H4 (cell line): Measurements from ENCODE around the gene CDK11A. TPM values are rescaled to one million over a fixed set of nuclear protein-coding genes. Genes with fewer than 3 reads are reported as not detected.
"Not testable (repeated sequence)": the region's sequence is repeated elsewhere in the genome, so short reads cannot be mapped to it uniquely, and the experiment has no call there.

Experiments used
- DNase-seq: peaks from one replicate; pipeline ENCODE4 v3.0.0-alpha.2; 2015; ENCODE audit warnings: low spot score
- total RNA-seq: library from RNA; depleted of rRNA; stranded (reverse); fragments of >200 nt; shearing (Covaris generic); gene quantifications from 2 replicates; pipeline ENCODE4 v1.2.3, GENCODE V29; 2014

CDK11A gene
- total RNA-seq, 1 experiment from 2014 or later: 7.0 TPM

DNA sequence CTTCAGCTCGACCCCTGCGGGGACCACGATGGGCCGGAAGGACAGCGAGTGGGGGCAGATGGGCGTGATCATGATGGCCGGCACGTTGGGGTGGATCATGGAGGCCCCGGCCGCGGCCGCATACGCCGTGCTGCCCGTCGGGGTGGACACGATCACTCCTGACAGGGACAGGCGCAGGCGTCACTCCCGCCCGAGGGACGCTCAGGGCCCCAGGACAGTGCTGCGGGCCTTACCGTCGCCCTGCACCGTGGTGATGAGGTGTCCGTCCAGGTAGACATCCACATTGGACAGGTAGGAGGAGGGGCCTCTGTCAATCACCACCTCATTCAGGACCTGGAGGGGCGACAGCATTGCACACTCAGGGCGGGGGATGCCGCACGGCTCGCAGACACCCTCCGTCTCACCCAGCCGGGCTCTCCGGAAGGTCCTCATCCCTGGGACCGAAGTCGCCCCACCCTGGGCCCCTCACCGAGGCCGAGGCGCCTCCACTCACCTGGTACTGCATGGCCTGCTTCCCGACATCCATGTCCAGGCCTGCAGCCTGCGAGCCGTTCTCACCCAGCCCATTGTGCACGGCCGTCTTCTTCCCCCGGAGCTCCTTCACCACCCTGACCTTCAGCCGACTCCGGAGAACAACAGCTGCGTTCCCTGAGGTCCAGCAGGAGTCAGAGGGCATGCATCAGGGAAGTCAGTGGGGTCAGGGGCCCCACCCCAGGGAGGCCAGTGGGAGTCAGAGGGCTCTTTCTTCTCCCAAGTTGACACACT, 30.1 kb upstream of the CDK11A start:
- DNase-seq: no peak

DNA sequence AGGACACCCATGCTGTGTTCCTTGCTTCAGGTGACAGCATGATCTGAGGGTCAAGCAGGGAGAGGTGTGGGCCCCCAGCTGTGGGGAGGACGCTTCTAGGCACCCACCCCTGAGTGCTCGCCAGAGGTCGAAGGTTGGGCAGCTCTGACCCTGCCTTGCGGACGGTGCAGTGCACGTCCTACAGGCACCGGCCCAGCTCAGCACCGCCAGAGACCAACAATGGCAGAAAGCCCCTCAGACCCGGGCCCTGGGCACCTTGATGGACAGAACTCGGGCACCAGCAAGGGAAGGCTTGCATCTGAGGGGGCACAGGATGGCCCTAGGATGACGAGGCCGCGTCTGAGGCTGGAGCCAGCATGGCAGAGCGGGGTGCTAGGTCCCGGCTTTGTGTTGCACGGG, 29.4 kb upstream of the CDK11A start:
- no peak for DNase-seq

DNA sequence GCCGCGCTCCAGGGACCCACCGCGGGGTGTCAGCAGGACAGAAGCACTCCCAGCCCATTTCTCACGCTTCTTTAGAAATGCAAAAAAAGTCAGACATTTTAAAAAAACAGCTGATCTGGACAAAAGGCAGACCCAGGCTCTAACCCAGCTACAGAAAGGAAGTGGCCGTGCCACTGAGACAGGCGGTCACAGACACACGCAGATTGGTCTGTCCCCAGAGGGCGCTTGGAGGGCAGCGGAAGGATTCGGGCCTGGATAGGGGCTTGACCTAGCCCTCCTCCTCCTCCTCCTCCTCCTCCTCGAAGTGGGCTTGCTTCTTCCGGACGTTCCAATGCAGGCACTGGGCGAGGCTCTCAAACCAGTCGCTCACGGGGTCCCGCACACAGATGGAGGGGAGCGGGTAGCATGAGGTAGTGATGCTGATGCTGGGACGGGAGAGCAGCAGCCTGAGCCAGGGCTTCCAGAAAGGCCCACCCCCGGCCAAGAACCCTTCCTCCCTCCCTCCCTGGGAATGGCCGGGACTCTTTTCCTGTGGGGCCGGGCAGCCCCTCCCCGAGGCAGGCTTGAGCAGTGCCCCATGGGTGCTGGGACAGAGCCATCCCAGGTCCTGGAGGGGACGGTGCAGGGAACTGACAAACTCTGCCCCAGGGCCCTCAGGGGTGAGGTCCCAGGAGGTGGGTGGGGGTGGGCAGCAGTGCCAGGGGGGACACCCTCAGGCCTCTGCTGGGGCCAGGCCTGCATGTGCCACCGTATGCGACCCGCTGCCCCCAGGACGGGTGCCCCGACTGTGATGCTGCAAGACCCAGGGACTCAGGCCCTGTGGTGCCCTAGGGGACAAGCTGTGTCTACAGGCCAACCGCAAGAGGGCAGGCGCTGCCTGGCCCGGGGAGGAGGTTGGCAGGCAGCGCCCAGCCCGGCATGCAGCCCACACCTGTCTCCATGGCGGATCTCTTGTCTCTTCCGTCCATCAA, 28.8 kb upstream of the CDK11A start:
- DNase-seq: no peak

DNA sequence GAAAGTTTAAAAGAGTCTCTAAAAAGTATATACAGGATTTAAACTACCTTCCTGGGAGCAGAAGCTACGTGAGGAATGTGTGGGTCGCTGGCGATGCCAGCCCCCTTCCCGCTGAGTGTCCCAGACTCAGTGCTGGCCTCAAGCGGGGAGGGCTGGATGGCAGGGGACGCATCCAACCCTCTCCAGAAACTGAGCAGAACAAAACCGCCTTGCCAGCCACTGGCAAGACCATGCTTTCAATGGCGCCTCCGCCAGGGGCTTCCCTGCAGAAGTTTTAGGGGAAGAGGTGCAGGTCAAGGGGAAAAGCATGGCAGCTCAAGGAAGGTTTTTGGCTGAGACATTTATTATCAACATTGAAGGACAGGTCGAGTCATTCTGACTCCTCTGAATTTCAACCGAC, 28.0 kb upstream of the CDK11A start:
- DNase-seq: no peak

DNA sequence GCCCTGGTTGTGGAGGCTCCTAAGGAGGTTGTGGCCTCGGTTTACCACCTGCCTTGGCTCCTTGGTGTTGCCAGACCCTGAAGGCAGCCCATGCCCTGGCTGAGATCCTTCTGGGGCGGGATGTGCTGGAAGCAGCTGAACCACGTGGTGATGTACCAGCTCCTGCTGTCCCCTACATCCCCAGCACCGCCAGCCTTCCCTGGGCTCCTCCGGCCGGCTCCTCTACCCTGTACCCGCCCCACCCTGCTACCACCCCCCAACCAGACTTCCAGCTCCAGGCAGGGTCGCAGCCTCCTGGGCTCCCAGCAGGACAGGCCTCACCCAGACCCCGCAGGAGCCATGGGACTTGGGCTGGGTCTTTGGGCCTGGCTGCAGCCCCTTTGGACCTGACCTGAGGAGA, 25.8 kb upstream of the CDK11A start:
- not testable (repeated sequence) for DNase-seq

DNA sequence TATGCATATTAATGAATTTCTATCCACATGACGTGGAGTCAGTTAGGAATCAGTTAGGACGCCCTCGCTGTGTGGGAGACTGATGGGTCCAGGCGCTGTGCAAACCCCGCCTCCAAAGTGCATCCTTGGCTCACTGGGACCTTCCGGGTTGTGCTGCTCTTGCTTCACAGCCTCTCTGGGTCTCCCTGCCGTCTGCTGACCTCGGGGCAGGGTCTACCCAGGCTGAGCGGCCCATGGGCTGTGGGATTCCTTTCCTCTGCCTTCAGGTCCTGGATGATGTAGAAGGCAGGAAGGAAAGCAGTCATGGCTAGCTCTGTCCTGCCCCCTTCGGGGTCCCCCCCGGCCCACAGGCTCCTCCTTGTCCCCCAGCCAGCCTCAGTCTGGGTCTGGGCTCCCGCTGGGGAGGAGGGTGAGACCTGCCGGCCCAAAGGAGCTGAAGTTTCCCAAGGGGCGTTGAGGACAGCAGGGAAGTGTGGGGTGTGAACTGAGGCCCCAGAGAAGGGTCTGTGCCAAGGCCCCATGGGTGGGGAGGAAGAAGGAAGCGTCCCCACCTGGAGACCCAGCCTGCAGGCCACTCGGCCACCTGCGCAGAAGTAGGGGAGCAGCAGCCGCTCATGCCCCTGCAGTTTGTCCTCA, 24.6 kb upstream of the CDK11A start:
- no peak for DNase-seq

DNA sequence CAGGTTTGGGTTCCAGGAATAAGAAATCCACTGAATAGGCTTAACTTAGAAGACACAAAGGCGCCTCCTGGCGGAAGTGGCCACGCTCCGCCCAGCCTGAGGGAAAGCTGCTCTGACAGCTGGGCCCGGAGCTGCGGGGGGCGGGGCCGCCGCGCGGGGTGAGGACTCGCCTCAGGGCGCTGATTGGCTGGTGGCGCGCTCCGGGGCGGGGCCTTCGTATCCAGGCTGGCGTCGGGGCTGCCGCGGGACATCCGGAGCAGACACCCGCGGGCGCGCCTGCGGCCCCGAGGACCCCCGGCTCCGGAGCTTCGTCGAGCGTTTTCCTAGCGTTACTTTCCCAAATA, 22.4 kb upstream of the CDK11A start:
- DNase-seq: not testable (repeated sequence)

DNA sequence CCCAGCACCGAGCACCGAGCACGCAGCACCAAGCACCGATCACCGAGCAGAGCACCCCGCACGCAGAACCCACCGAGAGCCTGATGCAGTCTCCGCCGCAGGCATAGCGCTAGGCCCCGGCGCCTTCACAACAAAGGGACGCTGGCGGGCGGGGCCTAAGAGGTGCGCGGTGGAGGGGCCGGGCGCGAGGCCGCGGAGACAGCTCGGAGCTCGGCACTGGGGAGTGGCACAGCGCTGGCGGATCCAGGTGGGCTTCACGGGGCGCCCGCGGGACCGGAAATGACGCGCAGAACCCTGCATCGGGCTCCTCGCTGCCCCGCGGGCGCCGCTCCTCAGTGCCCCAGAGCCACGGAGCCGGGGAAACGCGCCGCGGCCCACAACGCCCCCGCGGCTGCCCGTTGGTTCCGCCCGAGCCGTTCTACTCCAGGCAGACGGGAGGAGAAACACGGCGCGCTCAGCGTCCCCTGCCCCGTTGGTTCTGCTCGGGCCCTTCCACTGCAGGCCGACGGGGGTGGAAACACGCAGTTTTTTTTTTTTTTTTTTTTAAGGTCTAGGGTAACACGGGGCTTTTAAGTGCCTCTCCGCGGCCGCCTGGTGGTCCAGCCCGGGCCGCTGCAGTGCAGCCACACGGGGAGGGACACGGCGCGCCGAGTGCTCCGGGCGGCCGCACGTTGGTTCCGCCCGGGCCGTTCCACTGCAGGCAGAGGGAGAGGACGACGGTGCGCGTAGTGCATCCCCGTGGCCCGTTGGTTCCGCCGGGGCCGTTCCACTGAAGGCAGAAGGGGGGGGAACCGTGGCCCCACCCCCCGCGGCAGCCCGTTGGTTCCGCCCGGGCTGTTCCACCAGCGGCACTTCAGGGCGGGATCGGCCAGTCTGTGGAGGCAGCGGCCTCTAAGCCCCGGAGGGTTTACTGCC, 21.8 kb upstream of the CDK11A start:
- peak; percentile 48 for DNase-seq

DNA sequence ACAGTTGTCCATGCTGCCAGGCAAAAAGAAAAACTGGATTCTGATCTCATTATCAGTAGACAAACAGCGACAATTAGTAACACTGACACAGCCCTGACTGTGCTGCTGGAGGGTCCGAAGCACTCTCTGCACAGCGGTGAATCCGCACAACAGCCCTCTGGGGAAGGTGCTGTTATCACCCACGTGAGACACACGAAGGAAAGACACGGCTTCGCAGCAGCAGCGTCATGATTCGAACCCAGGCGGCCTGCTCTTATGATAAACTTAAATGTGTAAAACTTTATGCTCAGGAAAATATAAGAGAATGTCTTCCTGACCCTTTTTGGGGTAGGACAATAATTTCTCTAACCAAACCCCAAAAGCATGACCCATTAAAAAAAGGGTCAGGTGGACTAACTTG, 18.4 kb upstream of the CDK11A start:
- not testable (repeated sequence) for DNase-seq

DNA sequence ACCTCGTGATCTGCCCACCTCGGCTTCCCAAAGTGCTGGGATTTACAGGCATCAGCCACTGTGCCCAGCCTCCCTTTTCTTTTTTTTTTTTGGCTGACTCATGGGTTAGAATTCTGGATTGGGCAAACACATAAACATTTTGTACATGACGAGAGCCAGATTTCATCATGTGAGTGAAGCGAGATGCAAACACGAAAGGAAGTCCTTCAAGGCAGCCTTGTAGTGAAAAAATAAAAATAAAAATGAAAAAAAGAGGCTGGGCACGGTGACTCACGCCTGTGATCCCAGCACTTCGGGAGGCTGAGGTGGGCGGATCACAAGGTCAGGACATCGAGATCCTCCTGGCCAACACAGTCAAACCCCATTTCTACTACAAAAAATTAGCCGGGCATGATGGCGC, 16.9 kb upstream of the CDK11A start:
- peak; percentile 98 for DNase-seq

DNA sequence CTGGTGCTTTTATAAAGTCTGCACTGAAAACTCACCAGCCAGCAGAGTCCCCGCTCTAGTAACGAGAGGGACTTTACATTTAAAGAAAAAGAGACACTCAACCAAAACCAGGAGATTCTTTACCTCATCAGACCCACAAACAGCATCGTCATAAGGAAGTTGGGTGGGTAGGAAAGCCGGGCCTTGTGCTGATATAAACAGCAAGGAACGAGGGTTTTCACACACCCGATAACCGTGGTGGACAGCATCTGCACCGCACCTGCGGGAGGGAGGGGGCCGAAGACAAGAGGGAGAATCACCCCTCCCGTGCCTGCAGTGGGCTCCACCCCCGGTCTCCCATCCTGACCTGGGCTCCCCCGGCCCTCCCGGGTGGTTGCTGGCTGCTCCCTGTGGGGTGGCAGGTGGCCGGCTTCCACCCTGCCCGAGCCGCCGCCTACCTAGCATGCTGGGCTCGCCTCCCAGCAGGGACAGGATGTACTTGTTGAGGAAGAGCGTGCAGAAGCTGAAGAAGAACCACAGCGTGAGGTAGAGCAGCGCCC, 14.7 kb upstream of the CDK11A start:
- not testable (repeated sequence) for DNase-seq

DNA sequence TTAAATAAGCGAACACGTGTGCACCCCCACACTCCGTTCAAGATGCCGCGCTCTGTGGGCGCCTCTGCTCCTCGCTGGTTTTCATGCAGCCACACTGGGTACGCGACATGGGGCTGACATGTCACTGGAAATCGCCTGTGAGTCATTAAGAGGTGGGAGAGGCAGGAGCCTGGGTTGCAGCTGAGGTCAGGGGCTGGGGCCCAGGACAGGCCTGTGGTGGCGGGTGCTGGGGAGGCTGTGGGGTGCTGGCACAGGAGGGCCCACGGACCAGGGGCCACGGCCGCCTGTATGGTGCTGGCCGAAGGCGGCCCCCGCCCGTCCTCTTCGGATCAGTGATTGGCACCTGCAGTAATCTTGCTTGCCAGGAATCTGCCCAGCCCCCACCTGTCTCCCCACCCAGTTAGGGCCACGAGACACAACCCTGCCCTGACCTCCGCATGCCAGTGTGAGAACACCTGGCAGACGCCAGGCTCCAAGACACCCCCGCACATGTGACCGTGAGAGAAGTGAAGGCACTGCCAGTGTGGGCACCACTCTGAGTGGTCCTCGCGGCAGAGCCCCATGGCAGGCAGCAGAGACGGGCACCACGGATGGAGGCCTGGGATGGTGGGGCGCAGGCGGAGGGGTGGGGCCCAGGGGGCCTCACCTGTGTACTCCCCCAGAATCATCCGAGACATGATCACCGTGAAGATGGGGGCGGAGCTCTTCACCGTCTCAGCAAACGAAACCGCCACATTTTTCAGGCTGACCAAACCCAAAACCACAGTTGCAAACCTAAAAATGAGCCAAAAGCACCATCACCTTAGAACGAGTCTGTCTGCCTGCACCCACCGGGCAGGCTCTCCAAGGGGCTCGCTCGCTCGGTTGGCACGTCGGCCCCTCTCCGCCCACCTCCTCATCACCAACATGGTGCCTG, 13.8 kb upstream of the CDK11A start:
- DNase-seq: not testable (repeated sequence)

DNA sequence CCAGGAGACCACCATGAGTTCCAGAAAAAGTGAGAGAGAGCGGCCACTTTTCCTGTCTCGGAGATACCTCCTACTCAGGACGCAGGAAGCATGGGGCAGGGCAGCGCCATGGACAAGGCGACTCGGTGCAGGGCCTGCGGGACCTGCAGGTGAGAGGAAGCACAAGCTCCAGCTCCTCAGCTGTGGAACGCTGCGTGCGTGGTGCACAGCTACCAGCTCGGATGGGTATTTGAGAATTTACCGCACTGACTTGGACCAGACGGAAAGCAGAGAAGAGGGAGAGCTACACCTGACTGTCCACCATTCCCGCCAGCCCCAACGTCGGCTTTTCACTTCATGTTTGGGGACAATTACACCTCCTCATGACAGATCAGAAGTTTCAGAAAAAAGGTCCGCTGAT, 8.2 kb upstream of the CDK11A start:
- no peak for DNase-seq

DNA sequence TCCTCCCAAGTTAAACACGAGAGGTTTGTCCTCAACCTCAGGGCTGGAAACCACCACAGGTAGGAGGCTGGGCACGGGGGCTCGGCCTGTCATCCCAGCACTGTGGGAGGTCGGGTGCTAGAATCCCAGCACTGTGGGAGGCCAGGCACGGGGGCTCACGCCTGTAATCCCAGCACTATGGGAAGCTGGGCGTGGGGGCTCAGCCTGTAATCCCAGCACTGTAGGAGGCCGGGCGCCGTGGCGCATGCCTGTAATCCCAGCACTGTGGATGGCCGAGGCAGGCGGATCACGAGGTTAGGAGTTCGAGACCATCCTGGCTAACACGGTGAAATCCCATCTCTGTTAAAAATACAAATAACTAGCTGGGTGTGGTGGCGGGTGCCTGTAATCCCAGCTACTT, 6.7 kb upstream of the CDK11A start:
- no peak for DNase-seq

DNA sequence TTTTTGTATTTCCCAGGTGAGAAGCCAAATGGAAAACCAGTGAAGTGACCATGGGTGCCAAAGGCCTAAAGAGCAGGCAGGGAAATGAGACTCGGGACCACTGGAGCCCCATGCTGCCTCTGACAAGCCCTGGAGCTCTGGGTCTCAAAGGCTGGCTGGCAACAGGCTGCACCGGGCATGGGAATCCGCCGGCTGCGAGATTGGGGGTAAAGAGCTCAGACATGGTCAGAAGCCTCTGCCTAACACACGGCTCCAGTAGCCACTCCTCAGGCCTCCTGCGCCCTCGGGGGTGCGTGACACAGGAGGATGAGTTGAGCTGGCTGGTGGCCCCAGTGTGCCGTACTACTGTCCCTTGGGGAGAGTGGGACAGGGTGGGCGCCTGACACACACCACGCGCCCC, 6.1 kb upstream of the CDK11A start:
- DNase-seq: not testable (repeated sequence)

DNA sequence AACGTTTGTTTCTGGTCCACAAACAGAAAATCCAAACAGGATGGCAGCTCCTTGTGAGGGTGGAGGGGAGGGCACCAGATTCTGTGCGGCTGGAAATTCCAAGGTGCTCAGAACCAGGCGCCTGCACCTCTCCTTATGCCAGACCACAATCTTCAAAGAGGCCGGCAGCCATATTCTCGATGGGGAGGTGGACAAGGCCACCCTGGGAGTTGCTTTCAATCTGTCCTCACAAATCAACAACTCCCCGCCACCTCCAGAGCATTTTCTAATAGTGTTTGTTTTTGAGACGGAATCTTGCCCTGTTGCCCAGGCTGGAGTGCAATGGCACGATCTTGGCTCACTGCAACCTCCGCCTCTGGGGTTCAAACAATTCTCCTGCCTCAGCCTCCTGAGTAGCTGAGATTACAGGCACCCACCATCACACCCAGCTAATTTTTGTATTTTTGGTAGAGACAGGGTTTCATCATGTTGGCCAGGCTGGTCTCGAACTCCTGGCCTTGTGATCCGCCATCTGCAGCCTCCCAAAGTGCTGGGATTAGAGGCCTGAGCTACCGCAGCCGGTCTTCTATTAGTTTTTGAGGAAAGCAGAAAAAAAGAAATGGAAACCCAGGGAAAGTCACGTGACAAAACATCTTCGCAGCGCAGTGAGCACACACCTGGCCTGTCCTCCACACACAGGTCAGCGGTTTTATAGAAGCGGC, 5.1 kb upstream of the CDK11A start:
- DNase-seq: not testable (repeated sequence)

DNA sequence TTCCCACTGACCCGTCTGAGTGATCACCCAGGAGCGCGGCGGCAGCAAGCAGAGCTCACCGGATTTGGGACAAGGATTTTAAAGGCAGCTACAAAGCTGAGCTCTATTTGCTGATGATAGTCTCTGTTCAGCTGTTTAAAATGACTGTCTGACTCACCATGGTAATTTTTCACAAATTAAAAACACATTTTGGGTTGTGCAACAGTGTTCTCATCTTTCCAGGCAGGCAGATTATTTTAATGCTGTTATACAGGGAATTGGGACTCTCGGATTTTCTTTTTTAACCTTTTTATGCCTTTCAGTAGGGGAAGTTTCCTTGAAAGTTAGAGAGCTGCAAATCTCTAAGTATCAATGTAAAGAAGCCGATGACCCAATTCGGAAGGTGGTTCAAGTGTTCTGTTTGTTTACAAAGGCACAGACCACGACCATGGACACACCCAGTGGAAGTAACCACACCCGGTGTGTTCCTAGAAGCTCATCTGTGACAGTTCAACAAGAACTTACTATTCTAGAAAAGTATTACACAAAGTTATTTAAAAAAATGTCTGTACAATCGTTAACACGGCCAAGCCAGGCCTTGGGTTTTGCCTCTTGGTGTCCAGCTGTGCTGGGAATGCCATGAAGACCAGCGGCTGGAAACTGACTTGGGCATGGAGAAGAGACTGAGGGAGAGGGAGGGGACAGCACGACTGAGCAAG, 4.3 kb upstream of the CDK11A start:
- peak; percentile 45 for DNase-seq

DNA sequence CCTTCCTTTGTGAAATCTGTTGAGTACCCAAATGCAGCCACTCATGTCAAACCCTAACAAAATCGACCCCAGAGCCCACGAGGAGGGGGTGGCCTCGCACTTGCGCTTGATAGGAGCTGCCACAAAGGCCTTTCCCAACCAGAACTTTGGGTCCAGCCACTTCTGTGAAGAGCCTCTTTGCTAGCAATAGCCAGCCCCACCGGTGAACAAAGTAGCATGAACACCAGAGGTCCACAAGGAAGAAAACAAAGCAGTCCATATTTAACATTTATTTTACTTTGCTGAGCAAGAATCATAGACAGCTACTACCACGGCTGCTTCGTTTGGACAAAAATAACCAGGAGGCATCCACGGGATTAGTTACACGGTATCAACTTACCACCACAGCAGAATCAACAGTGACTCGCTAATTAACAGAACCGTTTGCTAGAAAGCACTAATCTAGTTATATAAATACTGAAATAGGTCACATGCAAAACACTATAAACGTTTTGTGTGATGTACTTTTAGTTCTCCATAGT, 3.0 kb upstream of the CDK11A start:
- DNase-seq: not testable (repeated sequence)
